ENCODE measurements around the gene PAIP1.

- TF ChIP-seq CTCF (IDR thresholded peaks at IDR 0.05 in 8 of 11, conservative IDR thresholded peaks at IDR 0.05 in 3 of 11) (no peak), POLR2A (IDR thresholded peaks at IDR 0.05) (no peak), POLR2AphosphoS5 (IDR thresholded peaks at IDR 0.05) (no peak)
Measured at GRCh38 chr5:43486353-43486752, 70.5 kb downstream of the PAIP1 start.
